Body of pancreas (tissue), 4 donors: ENCODE data around the gene DENND2A. TPM values are rescaled to one million over a fixed set of nuclear protein-coding genes. Genes with fewer than 3 reads are reported as not detected.
"Not testable (repeated sequence)": the region's sequence is repeated elsewhere in the genome, so short reads cannot be mapped to it uniquely, and the experiment has no call there.

Source experiments
- ATAC-seq: fragments of 150-250 bp; one replicate; pipeline ENCODE4 v1.9.1; 2016
- DNase-seq, 4 donors: peaks; one replicate each; pipeline ENCODE4 v3.0.0-alpha.2; 2019
- H3K27ac ChIP-seq, 4 donors: fragments of 200-600 bp; sonication (generic); 1 replicate in 3 of 4; 2 replicates in 1 of 4; pipeline versions ENCODE4 v1.5.1 to v1.6.1; 2016 to 2019; ENCODE audit warnings: mild to moderate bottlenecking in 1 of 4, mixed read lengths in 1 of 4, moderate library complexity in 1 of 4
- H3K27me3 ChIP-seq, 2 donors: fragments of 200-600 bp; sonication (generic); one replicate each; pipeline ENCODE4 v1.6.0; 2016; ENCODE audit warnings: mild to moderate bottlenecking in 1 of 2
- H3K36me3 ChIP-seq, 2 donors: fragments of 200-600 bp; sonication (generic); replicated peaks in 1 of 2; 2 replicates each; pipeline ENCODE4 v1.5.1; 2016; ENCODE audit warnings: low read depth in 2 of 2; ENCODE audit not compliant: insufficient read depth in 1 of 2
- H3K4me1 ChIP-seq: fragments of 200-600 bp; sonication (generic); one replicate; pipeline ENCODE4 v1.6.0; 2016
- H3K4me3 ChIP-seq, 2 donors: fragments of 200-600 bp; sonication (generic); 1 replicate in 1 of 2; 2 replicates in 1 of 2; pipeline ENCODE4 v1.5.1; 2016 to 2019
- H3K9me3 ChIP-seq, 3 donors: fragments of 200-600 bp; sonication (generic); 1 replicate in 2 of 3; 2 replicates in 1 of 3; pipeline ENCODE4 v1.5.1; 2016
- POLR2A ChIP-seq, 3 donors: fragments of 450-650 bp; IDR thresholded peaks; one replicate each; pipeline ENCODE4 v1.6.1; 2016; ENCODE audit warnings: antibody characterized with exemption in 3 of 3, mild to moderate bottlenecking in 2 of 3
- WGBS, 2 donors: methylation state at CpG; one replicate each; pipeline ENCODE4 v1.1.5; 2017; 5-methylcytosine and 5-hydroxymethylcytosine counted together
- intact Hi-C: fragments of 100-400 bp; cut with DNase I; formaldehyde crosslinking; loops from one replicate; pipeline ENCODE4 v1.15.1; 2023
- total RNA-seq, 2 donors: library from RNA; depleted of rRNA; stranded (reverse); fragments of >200 nt; gene quantifications; one replicate each; pipeline ENCODE4 v1.1.0, GENCODE V29; 2016
- TF ChIP-seq, protein P1 (sequence below), 7 experiments: fragments of 450-650 bp in 4 of 7; fragments of 200-600 bp in 3 of 7; sonication (generic) in 3 of 7; IDR thresholded peaks; one replicate each; pipeline ENCODE4 v1.5.1; 2016 to 2019; ENCODE audit warnings: antibody characterized with exemption in 7 of 7

The DENND2A gene
- total RNA-seq, 2 donors from 2014 or later: 2.6 to 7.3 TPM

DNA sequence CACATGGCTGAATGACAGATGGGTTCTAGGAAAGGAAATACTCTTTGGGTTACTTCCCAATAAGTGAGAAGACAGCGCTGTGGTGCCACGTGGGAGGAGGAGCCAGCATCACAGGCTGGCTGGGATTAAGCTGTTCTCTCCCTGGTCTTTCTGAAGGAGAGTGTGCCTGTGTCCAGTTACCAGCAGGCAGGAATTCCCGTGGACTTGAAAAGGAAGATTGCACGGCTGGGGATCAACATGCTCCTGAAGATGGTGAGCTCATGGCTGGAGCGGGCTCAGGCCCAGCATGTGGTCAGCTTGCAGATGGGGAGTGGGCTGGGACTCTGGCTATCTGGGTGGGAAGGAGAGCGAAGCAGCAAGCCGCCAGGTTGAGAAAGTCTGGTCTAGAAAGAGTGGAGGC lies 40.3 kb upstream of the DENND2A start:
- no peak for ATAC-seq
- H3K27me3 ChIP-seq: no peaks in the 10 kb centered on the region
- H3K4me3 ChIP-seq: no peak overlapping the region
- DNase-seq: no peak
- TF ChIP-seq, protein P1, sequence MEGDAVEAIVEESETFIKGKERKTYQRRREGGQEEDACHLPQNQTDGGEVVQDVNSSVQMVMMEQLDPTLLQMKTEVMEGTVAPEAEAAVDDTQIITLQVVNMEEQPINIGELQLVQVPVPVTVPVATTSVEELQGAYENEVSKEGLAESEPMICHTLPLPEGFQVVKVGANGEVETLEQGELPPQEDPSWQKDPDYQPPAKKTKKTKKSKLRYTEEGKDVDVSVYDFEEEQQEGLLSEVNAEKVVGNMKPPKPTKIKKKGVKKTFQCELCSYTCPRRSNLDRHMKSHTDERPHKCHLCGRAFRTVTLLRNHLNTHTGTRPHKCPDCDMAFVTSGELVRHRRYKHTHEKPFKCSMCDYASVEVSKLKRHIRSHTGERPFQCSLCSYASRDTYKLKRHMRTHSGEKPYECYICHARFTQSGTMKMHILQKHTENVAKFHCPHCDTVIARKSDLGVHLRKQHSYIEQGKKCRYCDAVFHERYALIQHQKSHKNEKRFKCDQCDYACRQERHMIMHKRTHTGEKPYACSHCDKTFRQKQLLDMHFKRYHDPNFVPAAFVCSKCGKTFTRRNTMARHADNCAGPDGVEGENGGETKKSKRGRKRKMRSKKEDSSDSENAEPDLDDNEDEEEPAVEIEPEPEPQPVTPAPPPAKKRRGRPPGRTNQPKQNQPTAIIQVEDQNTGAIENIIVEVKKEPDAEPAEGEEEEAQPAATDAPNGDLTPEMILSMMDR (IDR thresholded peaks at IDR 0.05): no peak
- TF ChIP-seq POLR2A (IDR thresholded peaks at IDR 0.05): no peak
- H3K27ac ChIP-seq: no peak overlapping the region
- WGBS, 2 donors: 88 to 98% methylated on average over 7 of the region's 7 CpGs
- no peaks in the 10 kb centered on the region for H3K4me1 ChIP-seq
- H3K36me3 ChIP-seq: peaks cover 0 to 3% of the 10 kb centered on the region in 2 donors
- no peaks in the 10 kb centered on the region for H3K9me3 ChIP-seq
- intact Hi-C loops: no loop called here

GRCh38 chr7:140679186-140679585 lies 38.6 kb upstream of the DENND2A start:
- intact Hi-C loops: no loop called here
- H3K36me3 ChIP-seq: peaks cover 0 to 3% of the 10 kb centered on the region in 2 donors
- ATAC-seq (no peak), DNase-seq (no peak)
- H3K4me1 ChIP-seq: peaks cover 8% of the 10 kb centered on the region
- H3K4me3 ChIP-seq: no peak overlapping the region
- WGBS, 2 donors: 93 to 95% methylated on average over 9 of the region's 9 CpGs
- TF ChIP-seq, protein P1 (IDR thresholded peaks at IDR 0.05): no peak
- TF ChIP-seq POLR2A (IDR thresholded peaks at IDR 0.05): no peak
- no peaks in the 10 kb centered on the region for H3K9me3 ChIP-seq
- no peak overlapping the region for H3K27ac ChIP-seq
- no peaks in the 10 kb centered on the region for H3K27me3 ChIP-seq

- H3K36me3 ChIP-seq: peaks cover 0 to 3% of the 10 kb centered on the region in 2 donors
- no peak for DNase-seq
Observed at GRCh38 chr7:140678816-140679130, 38.2 kb upstream of the DENND2A start.

DNA sequence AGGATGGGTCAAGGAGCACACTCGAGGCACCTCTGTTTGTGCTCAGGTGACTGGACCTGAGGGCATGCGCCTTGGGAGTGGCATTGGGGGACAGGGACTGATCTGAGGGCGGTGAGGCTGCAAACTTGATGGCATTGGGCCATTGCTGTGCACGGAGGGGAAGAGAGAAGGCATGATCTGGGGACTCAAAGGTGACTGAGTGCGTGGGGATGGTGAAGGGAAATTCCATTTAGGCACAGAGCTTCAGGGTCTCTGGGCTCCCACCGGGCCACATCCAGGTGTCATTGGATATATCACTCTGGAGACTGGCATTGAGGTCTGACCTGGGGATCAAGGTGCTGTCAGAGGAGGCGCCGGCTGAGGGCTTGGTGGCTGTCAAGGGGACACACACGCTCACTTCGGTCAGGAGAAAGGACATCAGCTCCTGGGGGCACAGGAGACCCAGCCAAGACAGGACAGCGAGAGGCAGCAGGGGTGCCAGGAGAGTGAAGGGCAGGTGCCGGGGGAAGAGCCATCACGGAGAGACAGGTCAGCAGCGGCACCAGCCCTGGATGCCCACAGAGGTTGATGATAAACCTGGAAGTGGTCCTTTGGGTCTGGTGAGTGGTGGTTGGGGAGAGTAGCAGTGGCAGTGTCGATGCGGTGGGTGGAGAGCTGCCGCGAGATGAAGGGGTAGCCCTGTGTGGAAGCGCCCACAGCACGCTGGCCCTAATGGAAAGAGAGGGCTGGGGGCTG lies 37.6 kb upstream of the DENND2A start:
- TF ChIP-seq POLR2A (IDR thresholded peaks at IDR 0.05): no peak
- TF ChIP-seq, protein P1 (IDR thresholded peaks at IDR 0.05): no peak
- intact Hi-C loops: no loop called here
- DNase-seq: no peak
- 92 to 96% methylated on average over 19 to 20 of the region's 20 CpGs for WGBS, 2 donors
- Histone ChIP-seq H3K4me3 (no peak overlapping the region), H3K27ac (no peak overlapping the region), H3K27me3 (no peaks in the 10 kb centered on the region), H3K36me3 (peaks cover 0 to 3% of the 10 kb centered on the region in 2 donors), H3K9me3 (no peaks in the 10 kb centered on the region), H3K4me1 (peaks cover 17% of the 10 kb centered on the region)
- no peak for ATAC-seq

More at GRCh38 chr7:140678816-140679130, 38.2 kb upstream of the DENND2A start:
- WGBS, 2 donors: 93 to 97% methylated on average over 7 of the region's 7 CpGs
- no peaks in the 10 kb centered on the region for H3K27me3 ChIP-seq
- ATAC-seq: no peak
- intact Hi-C loops: no loop called here
- H3K4me1 ChIP-seq: peaks cover 12% of the 10 kb centered on the region
- H3K27ac ChIP-seq: no peak overlapping the region
- H3K9me3 ChIP-seq: no peaks in the 10 kb centered on the region
- H3K4me3 ChIP-seq: no peak overlapping the region
- TF ChIP-seq, protein P1 (IDR thresholded peaks at IDR 0.05): no peak
- TF ChIP-seq POLR2A (IDR thresholded peaks at IDR 0.05): no peak

- no peak for ATAC-seq
- intact Hi-C loops: no loop called here
- Histone ChIP-seq H3K4me3 (no peak overlapping the region), H3K9me3 (no peaks in the 10 kb centered on the region), H3K36me3 (peaks cover 0 to 3% of the 10 kb centered on the region in 2 donors), H3K4me1 (peaks cover 19% of the 10 kb centered on the region), H3K27me3 (no peaks in the 10 kb centered on the region), H3K27ac (no peak overlapping the region)
- TF ChIP-seq, protein P1 (IDR thresholded peaks at IDR 0.05): no peak
- no peak for TF ChIP-seq POLR2A (IDR thresholded peaks at IDR 0.05)
- no peak for DNase-seq
- 81 to 87% methylated on average over 3 of the region's 3 CpGs for WGBS, 2 donors
Observed at GRCh38 chr7:140677496-140677895, 36.9 kb upstream of the DENND2A start.

DNA sequence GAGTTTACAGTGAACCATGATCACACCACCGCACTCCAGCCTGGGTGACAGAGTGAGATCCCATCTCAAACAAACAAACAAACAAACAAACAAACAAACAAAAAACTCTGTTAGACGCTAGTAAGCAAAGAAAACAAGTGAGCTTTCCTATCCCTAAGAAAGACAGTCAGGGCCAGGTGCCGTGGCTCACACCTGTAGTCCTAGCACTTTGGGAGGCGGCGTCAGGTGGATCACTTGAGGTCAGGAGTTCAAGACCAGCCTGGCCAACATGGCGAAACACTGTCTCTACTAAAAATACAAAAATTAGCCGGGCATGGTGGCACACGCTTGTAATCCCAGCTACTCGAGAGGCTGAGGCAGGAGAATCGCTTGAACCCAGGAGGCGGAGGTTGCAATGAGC lies 36.3 kb upstream of the DENND2A start:
- DNase-seq, intact Hi-C loops: not testable (repeated sequence)
- WGBS, 2 donors: 91 to 94% methylated on average over 11 of the region's 11 CpGs

More for the DNA sequence above, 36.3 kb upstream of the DENND2A start:
- H3K9me3 ChIP-seq, H3K36me3 ChIP-seq, H3K27ac ChIP-seq, ATAC-seq, H3K27me3 ChIP-seq, H3K4me3 ChIP-seq: not testable (repeated sequence)
- H3K4me1 ChIP-seq: peaks cover 24% of the 10 kb centered on the region
